Measurements from ENCODE around the gene MYO3B.

- no peak for TF ChIP-seq REST (IDR thresholded peaks at IDR 0.05; ENCODE audit: insufficient read depth in 1 of 2, low read depth in 2 of 2, low read length in 2 of 2)
- no peak for TF ChIP-seq SIN3A (IDR thresholded peaks at IDR 0.05; ENCODE audit: borderline replicate concordance, insufficient read depth, low read length)
- no peak for TF ChIP-seq POLR2AphosphoS5 (IDR thresholded peaks at IDR 0.05; ENCODE audit: low read depth, low read length)
Observed at GRCh38 chr2:170161516-170162270, 16.3 kb upstream of the MYO3B start.
